OCI-LY7 (cell line): ENCODE results near the gene RNF152. TPM values are rescaled to one million over a fixed set of nuclear protein-coding genes. Genes with fewer than 3 reads are reported as not detected.
"Not testable (repeated sequence)": the region's sequence is repeated elsewhere in the genome, so short reads cannot be mapped to it uniquely, and the experiment has no call there.

Source experiments
- BruUV-seq: library from RNA; stranded (reverse); fragments of 400-500 nt; replicated peaks from 2 replicates; lab custom pipeline; 2021; lab: Mats Ljungman, UMichigan
- CTCF ChIA-PET: fragments of 300-600 bp; sonication (Branson Sonifier 250); formaldehyde crosslinking; loops from one replicate; lab custom pipeline; 2022; ENCODE audit warnings: antibody characterized with exemption; ENCODE audit not compliant: unreplicated experiment; lab: Charles Lee
- POLR2A ChIA-PET: fragments of 300-600 bp; sonication (Branson Sonifier 250); formaldehyde crosslinking; loops from one replicate; lab custom pipeline; 2022; ENCODE audit warnings: antibody characterized with exemption; lab: Charles Lee
- DNase-seq: peaks from one replicate; pipeline ENCODE4 v3.0.0-alpha.2; 2015; ENCODE audit warnings: low spot score
- H2AFZ ChIP-seq: fragments of 200-600 bp; sonication (generic), shearing (Covaris generic); 2 replicates; pipeline ENCODE4 v1.6.1; 2014; ENCODE audit warnings: mild to moderate bottlenecking, antibody characterized with exemption, low read length, moderate library complexity
- H3K27ac ChIP-seq: fragments of 200-600 bp; sonication (generic); 2 replicates; pipeline ENCODE4 v1.5.1; 2014; ENCODE audit warnings: mixed run types, low read depth, mild to moderate bottlenecking, moderate library complexity, low read length, inconsistent platforms; ENCODE audit not compliant: poor library complexity, severe bottlenecking
- H3K36me3 ChIP-seq: fragments of 200-600 bp; sonication (generic); 2 replicates; pipeline ENCODE4 v1.6.1; 2014; ENCODE audit warnings: mild to moderate bottlenecking, antibody characterized with exemption, low read length, moderate library complexity, mixed read lengths; ENCODE audit not compliant: insufficient read depth
- H3K4me1 ChIP-seq: fragments of 200-600 bp; sonication (generic); 2 replicates; pipeline ENCODE4 v1.5.1; 2014; ENCODE audit warnings: mild to moderate bottlenecking, low read length; ENCODE audit not compliant: insufficient read depth, poor library complexity, severe bottlenecking
- H3K4me2 ChIP-seq: fragments of 200-600 bp; sonication (generic); 2 replicates; pipeline ENCODE4 v1.6.1; 2014; ENCODE audit warnings: mild to moderate bottlenecking, low read length
- H3K4me3 ChIP-seq: fragments of 200-600 bp; sonication (generic); 2 replicates; pipeline ENCODE4 v1.5.1; 2014; ENCODE audit warnings: mild to moderate bottlenecking, low read depth, low read length; ENCODE audit not compliant: poor library complexity, severe bottlenecking
- H3K79me2 ChIP-seq: fragments of 200-600 bp; sonication (generic); 2 replicates; pipeline ENCODE4 v1.6.1; 2016; ENCODE audit warnings: low read depth, mild to moderate bottlenecking, low read length, moderate library complexity, mixed read lengths; ENCODE audit not compliant: insufficient read depth
- H3K9me2 ChIP-seq: fragments of 200-600 bp; sonication (generic); 2 replicates; pipeline ENCODE4 v1.6.1; 2016; ENCODE audit warnings: mild to moderate bottlenecking, low read length, mixed read lengths; ENCODE audit not compliant: insufficient read depth
- H3K9me3 ChIP-seq: fragments of 200-600 bp; sonication (generic); 2 replicates; pipeline ENCODE4 v1.6.1; 2014; ENCODE audit warnings: mild to moderate bottlenecking, mixed run types, low read length, mixed read lengths
- H4K20me1 ChIP-seq: fragments of 200-600 bp; sonication (generic); 2 replicates; pipeline ENCODE4 v1.6.1; 2014; ENCODE audit warnings: mild to moderate bottlenecking, antibody characterized with exemption, low read length, moderate library complexity, mixed read lengths; ENCODE audit not compliant: insufficient read depth
- CTCF ChIP-seq: fragments of 200-600 bp; sonication (generic); conservative IDR thresholded peaks from 2 replicates; pipeline ENCODE4 v1.5.1; 2014; ENCODE audit warnings: mild to moderate bottlenecking, antibody characterized with exemption, low read length, moderate library complexity, mixed read lengths
- EZH2phosphoT487 ChIP-seq: fragments of 200-600 bp; sonication (generic); IDR thresholded peaks from 2 replicates; pipeline ENCODE4 v1.6.1; 2018; ENCODE audit warnings: low read depth, borderline replicate concordance, mild to moderate bottlenecking, mixed run types, antibody characterized with exemption, low read length, moderate library complexity, mixed read lengths
- intact Hi-C: fragments of 100-400 bp; cut with micrococcal nuclease; formaldehyde crosslinking; loops from one replicate; pipeline ENCODE4 v1.10.0; 2022; ENCODE audit not compliant: unreplicated experiment
- total RNA-seq, 2 experiments: library from RNA; depleted of rRNA in 1 of 2; stranded (reverse); fragments of >200 nt in 1 of 2; shearing (Covaris generic) in 1 of 2; gene quantifications; 2 replicates each; pipeline ENCODE4 v1.2.3, GENCODE V29; 2014 to 2022

Gene RNF152
- total RNA-seq, 2 experiments from 2014 or later, result not detected

DNA sequence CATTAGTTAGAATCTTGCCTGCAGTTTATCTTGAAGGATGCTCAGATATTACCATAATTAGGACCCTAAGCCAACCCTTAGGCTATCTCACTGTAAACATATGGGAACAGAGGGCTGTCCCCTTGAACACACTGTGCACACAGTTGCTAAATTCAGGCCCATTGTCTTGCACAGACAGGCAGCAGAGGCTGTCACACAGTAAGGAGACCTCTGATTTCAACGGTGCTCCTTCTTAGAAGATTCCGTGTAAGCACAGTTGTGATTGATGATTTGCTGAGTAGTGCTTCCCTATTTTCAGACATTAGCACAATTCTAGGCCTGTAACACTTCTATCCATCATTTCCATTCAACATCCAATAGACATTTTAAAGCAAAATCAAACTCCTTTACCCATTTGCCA, 108.0 kb downstream of the RNF152 start:
- intact Hi-C loops, result no loop called here
- TF ChIP-seq EZH2phosphoT487, result no peak
- no peak for TF ChIP-seq CTCF
- Histone ChIP-seq H3K4me1 (no peaks in the 10 kb centered on the region), H3K4me2 (no peak overlapping the region), H2AFZ (no peak overlapping the region), H3K36me3 (no peaks in the 10 kb centered on the region), H3K27ac (no peak overlapping the region), H3K9me2 (no peaks in the 10 kb centered on the region), H3K4me3 (no peak overlapping the region), H3K9me3 (no peaks in the 10 kb centered on the region), H3K79me2 (no peaks in the 10 kb centered on the region), H4K20me1 (no peaks in the 10 kb centered on the region)
- CTCF ChIA-PET, result no interaction called here
- POLR2A ChIA-PET, result no interaction called here
- no peak for DNase-seq
- no TSS peak for BruUV-seq

DNA sequence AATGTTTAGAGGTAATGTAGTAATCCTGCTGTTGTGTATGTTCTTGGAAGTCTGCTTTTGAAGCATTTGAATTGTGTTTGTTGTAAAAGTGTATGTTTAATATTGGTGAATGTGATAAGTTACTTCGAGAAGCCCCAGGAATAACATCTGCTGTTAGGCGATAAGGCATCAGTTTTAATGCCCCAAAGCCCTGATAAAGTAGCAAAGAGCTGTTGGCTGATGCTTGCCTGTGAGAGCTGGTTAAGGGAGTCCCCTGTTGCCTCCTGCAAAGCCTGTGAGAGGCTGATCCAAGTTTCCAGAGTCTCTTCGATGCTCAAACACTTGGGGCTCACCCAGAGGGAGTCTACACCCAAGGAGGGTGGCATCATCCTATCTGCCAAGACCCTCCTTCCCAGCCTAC, 110.3 kb downstream of the RNF152 start:
- H3K9me2 ChIP-seq, result no peaks in the 10 kb centered on the region
- no peak overlapping the region for H2AFZ ChIP-seq
- BruUV-seq, result no TSS peak
- H3K27ac ChIP-seq, result no peak overlapping the region
- no peak overlapping the region for H3K4me2 ChIP-seq
- ChIA-PET POLR2A (interaction anchor here (0.7 kb wide), 1 partner anchor 10 kb away, joined by 3 read pairs; no protein-coding TSS in a partner anchor), CTCF (no interaction called here)
- H3K9me3 ChIP-seq, result no peaks in the 10 kb centered on the region
- DNase-seq, result no peak
- no peaks in the 10 kb centered on the region for H3K79me2 ChIP-seq
- intact Hi-C loops, result no loop called here
- no peaks in the 10 kb centered on the region for H3K36me3 ChIP-seq
- no peak overlapping the region for H3K4me3 ChIP-seq
- H3K4me1 ChIP-seq, result no peaks in the 10 kb centered on the region
- no peaks in the 10 kb centered on the region for H4K20me1 ChIP-seq
- TF ChIP-seq EZH2phosphoT487, result no peak
- TF ChIP-seq CTCF, result no peak

- H3K4me1 ChIP-seq, BruUV-seq, H3K9me3 ChIP-seq, H2AFZ ChIP-seq, H3K79me2 ChIP-seq, H3K27ac ChIP-seq, DNase-seq, H3K9me2 ChIP-seq, H3K4me3 ChIP-seq, intact Hi-C loops, CTCF ChIA-PET, H3K4me2 ChIP-seq, H4K20me1 ChIP-seq, H3K36me3 ChIP-seq: not testable (repeated sequence)
- POLR2A ChIA-PET, result interaction anchor here (0.6 kb wide), 1 partner anchor 189 kb away, joined by 3 read pairs; no protein-coding TSS in a partner anchor
Measured at GRCh38 chr18:61776201-61776600, 116.6 kb downstream of the RNF152 start.
